Thoracic aorta (tissue), 2 donors: ENCODE data around the gene KHDRBS2. TPM values are rescaled to one million over a fixed set of nuclear protein-coding genes. Genes with fewer than 3 reads are reported as not detected.

ENCODE experiments used
- ATAC-seq: fragments of 150-250 bp; one replicate; pipeline ENCODE4 v1.8.0; 2017; ENCODE audit warnings: low read depth; ENCODE audit not compliant: insufficient number of reproducible peaks, low FRiP score
- DNase-seq: peaks from one replicate; pipeline ENCODE4 v3.0.0-alpha.2; 2020; ENCODE audit warnings: low spot score
- H3K27ac ChIP-seq, 2 donors: fragments of 200-600 bp; sonication (generic); 1 replicate in 1 of 2; 2 replicates in 1 of 2; pipeline ENCODE4 v1.5.1; 2016; ENCODE audit warnings: mild to moderate bottlenecking in 2 of 2, moderate library complexity in 2 of 2
- H3K27me3 ChIP-seq: fragments of 200-600 bp; sonication (generic); replicated peaks from 2 replicates; pipeline ENCODE4 v1.6.0; 2016; ENCODE audit warnings: mild to moderate bottlenecking; ENCODE audit not compliant: insufficient read depth
- H3K36me3 ChIP-seq: fragments of 200-600 bp; sonication (generic); one replicate; pipeline ENCODE4 v1.5.1; 2016
- H3K4me1 ChIP-seq, 2 donors: fragments of 200-600 bp; sonication (generic); 1 replicate in 1 of 2; 2 replicates in 1 of 2; pipeline versions ENCODE4 v1.5.1 to v1.6.0; 2016; ENCODE audit warnings: low read depth in 2 of 2, mild to moderate bottlenecking in 1 of 2; ENCODE audit not compliant: control insufficient read depth in 1 of 2
- H3K4me3 ChIP-seq: fragments of 200-600 bp; sonication (generic); 2 replicates; pipeline ENCODE4 v1.5.1; 2016; ENCODE audit warnings: mild to moderate bottlenecking
- H3K9me3 ChIP-seq: fragments of 200-600 bp; sonication (generic); 2 replicates; pipeline ENCODE4 v1.5.1; 2016
- CTCF ChIP-seq: fragments of 200-600 bp; sonication (generic); IDR thresholded peaks from one replicate; pipeline ENCODE4 v1.5.1; 2019; ENCODE audit warnings: antibody characterized with exemption
- total RNA-seq, 2 donors: library from RNA; depleted of rRNA; stranded (reverse); fragments of >200 nt; gene quantifications; one replicate each; pipeline versions ENCODE4 v1.1.0 to v1.2.3, GENCODE V29; 2016

Gene KHDRBS2
- total RNA-seq, 2 donors from 2014 or later: 0.54 TPM; not detected in 1

GRCh38 chr6:62262283-62262682 lies 23.7 kb downstream of the KHDRBS2 start:
- H3K27me3 ChIP-seq: no peaks in the 10 kb centered on the region
- TF ChIP-seq CTCF: no peak
- no peak overlapping the region for H3K4me3 ChIP-seq
- H3K36me3 ChIP-seq: no peaks in the 10 kb centered on the region
- H3K27ac ChIP-seq: no peak overlapping the region
- DNase-seq: no peak
- H3K9me3 ChIP-seq: no peaks in the 10 kb centered on the region
- ATAC-seq: no peak
- H3K4me1 ChIP-seq: no peaks in the 10 kb centered on the region

- no peaks in the 10 kb centered on the region for H3K36me3 ChIP-seq
- H3K27ac ChIP-seq: no peak overlapping the region
- no peaks in the 10 kb centered on the region for H3K27me3 ChIP-seq
- ATAC-seq (no peak), DNase-seq (no peak)
- no peak for TF ChIP-seq CTCF
- no peaks in the 10 kb centered on the region for H3K4me1 ChIP-seq
- no peak overlapping the region for H3K4me3 ChIP-seq
- no peaks in the 10 kb centered on the region for H3K9me3 ChIP-seq
Measured at GRCh38 chr6:62246087-62246486, 39.9 kb downstream of the KHDRBS2 start.

- H3K27ac ChIP-seq: no peak overlapping the region
- no peak overlapping the region for H3K4me3 ChIP-seq
- H3K36me3 ChIP-seq: no peaks in the 10 kb centered on the region
- H3K4me1 ChIP-seq: no peaks in the 10 kb centered on the region
- no peak for ATAC-seq
- DNase-seq: no peak
- TF ChIP-seq CTCF: no peak
- no peaks in the 10 kb centered on the region for H3K27me3 ChIP-seq
- H3K9me3 ChIP-seq: no peaks in the 10 kb centered on the region
Measured at GRCh38 chr6:62236784-62237183, 49.2 kb downstream of the KHDRBS2 start.

- TF ChIP-seq CTCF: no peak
- H3K9me3 ChIP-seq: no peaks in the 10 kb centered on the region
- no peak overlapping the region for H3K27ac ChIP-seq
- H3K4me1 ChIP-seq: no peaks in the 10 kb centered on the region
- no peak for ATAC-seq
- no peak overlapping the region for H3K4me3 ChIP-seq
- DNase-seq: no peak
- H3K36me3 ChIP-seq: no peaks in the 10 kb centered on the region
- no peaks in the 10 kb centered on the region for H3K27me3 ChIP-seq
Measured at GRCh38 chr6:62229231-62229630, 56.8 kb downstream of the KHDRBS2 start.

DNA sequence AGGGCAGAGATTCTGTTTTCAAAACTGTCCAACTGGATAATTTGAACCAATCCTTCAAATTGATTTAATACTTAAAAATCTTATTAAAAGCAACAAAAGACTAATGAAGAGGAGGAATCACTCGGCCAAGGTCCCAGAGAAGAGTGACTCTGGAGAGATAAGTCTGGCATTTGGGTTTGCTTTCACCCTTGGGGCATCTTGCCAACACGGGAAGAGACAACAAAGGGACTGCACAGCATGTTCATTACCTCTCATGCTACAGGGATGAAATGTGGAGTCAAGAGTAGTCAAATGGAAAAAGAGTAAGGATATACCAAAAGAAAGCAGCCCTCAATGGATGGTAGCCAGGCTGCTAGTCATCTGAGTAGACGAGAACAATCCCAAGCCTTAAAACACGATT lies 68.2 kb downstream of the KHDRBS2 start:
- no peak overlapping the region for H3K27ac ChIP-seq
- H3K36me3 ChIP-seq: no peaks in the 10 kb centered on the region
- H3K27me3 ChIP-seq: no peaks in the 10 kb centered on the region
- no peak overlapping the region for H3K4me3 ChIP-seq
- DNase-seq (no peak), ATAC-seq (no peak)
- no peaks in the 10 kb centered on the region for H3K9me3 ChIP-seq
- no peak for TF ChIP-seq CTCF
- H3K4me1 ChIP-seq: no peaks in the 10 kb centered on the region
